Glutamatergic neuron (in vitro differentiated cells): Measurements from ENCODE around the gene ENTPD8. TPM values are rescaled to one million over a fixed set of nuclear protein-coding genes. Genes with fewer than 3 reads are reported as not detected.

Experiments
- DNase-seq: peaks from one replicate; pipeline ENCODE4 v3.0.0; 2022
- H3K27ac Mint-ChIP-seq: one replicate; pipeline ENCODE4 v1.8.0; 2020; ENCODE audit warnings: mild to moderate bottlenecking, mixed read lengths, inconsistent platforms; ENCODE audit not compliant: unreplicated experiment
- H3K27me3 Mint-ChIP-seq: one replicate; pipeline ENCODE4 v1.8.0; 2020; ENCODE audit warnings: mild to moderate bottlenecking, moderate library complexity, mixed read lengths, inconsistent platforms; ENCODE audit not compliant: unreplicated experiment
- H3K36me3 Mint-ChIP-seq: one replicate; pipeline ENCODE4 v1.8.0; 2020; ENCODE audit warnings: mild to moderate bottlenecking, mixed read lengths, inconsistent platforms; ENCODE audit not compliant: unreplicated experiment
- H3K4me1 Mint-ChIP-seq: one replicate; pipeline ENCODE4 v1.8.0; 2020; ENCODE audit warnings: mild to moderate bottlenecking, low read depth, mixed read lengths, inconsistent platforms; ENCODE audit not compliant: unreplicated experiment
- H3K4me3 Mint-ChIP-seq: one replicate; pipeline ENCODE4 v1.8.0; 2020; ENCODE audit warnings: mild to moderate bottlenecking, mixed read lengths, inconsistent platforms; ENCODE audit not compliant: unreplicated experiment
- H3K9me3 Mint-ChIP-seq: one replicate; pipeline ENCODE4 v1.8.0; 2020; ENCODE audit warnings: mild to moderate bottlenecking, moderate library complexity, mixed read lengths, inconsistent platforms; ENCODE audit not compliant: unreplicated experiment
- CTCF ChIP-seq: fragments of 200-600 bp; sonication (generic); IDR thresholded peaks from one replicate; pipeline ENCODE4 v1.5.0; 2021; ENCODE audit not compliant: partially characterized antibody, unreplicated experiment
- total RNA-seq: library from RNA; stranded (reverse); fragmentation: NEBNext Ultra II Directional; extraction: Animal tissue kit (Norgen Biotek cat#: 25700); gene quantifications from one replicate; pipeline ENCODE4 v1.2.1, GENCODE V29; 2021; ENCODE audit not compliant: unreplicated experiment

The ENTPD8 gene
- total RNA-seq, 1 donor from 2014 or later = 1.0 TPM

DNA sequence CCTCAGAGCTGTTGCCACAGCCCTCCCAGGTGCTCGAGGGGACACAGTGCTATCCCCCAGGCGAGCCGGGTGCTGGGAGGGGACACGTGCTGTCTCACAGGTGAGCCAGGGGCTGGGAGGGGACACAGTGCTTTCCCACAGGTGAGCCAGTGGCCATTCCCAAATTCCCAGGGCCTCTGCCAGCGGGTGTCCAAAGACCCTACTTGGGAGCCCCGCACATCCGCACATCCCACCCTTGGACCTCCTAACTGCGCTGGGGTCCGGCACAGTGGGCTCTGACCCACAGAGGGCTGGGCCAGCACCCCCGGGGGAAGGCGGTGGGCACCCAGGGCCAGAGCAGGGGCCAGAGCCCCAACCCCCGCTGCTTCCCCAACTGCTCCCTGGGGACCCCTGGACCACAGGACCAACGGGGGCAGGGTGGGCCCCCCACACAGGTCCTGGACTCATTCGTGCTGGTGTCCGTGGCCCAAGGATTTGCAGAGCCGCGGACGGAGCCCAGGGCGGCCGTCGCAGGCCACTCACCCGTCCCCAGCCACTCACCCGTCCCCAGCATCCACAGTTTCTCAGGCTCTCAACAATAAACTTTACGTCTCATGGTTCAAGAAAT is 36.1 kb downstream of the ENTPD8 start:
- H3K4me1 Mint-ChIP-seq = no peaks in the 10 kb centered on the region
- H3K36me3 Mint-ChIP-seq = peaks cover 15% of the 10 kb centered on the region
- no peak overlapping the region for H3K4me3 Mint-ChIP-seq
- H3K9me3 Mint-ChIP-seq = peaks cover 13% of the 10 kb centered on the region
- no peak for TF ChIP-seq CTCF
- no peak for DNase-seq
- H3K27me3 Mint-ChIP-seq = peaks cover 7% of the 10 kb centered on the region
- no peak overlapping the region for H3K27ac Mint-ChIP-seq

GRCh38 chr9:137403269-137403668 is 37.9 kb downstream of the ENTPD8 start:
- peaks cover 23% of the 10 kb centered on the region for H3K36me3 Mint-ChIP-seq
- no peaks in the 10 kb centered on the region for H3K4me1 Mint-ChIP-seq
- DNase-seq = no peak
- peaks cover 10% of the 10 kb centered on the region for H3K27me3 Mint-ChIP-seq
- H3K4me3 Mint-ChIP-seq = no peak overlapping the region
- no peak for TF ChIP-seq CTCF
- H3K27ac Mint-ChIP-seq = no peak overlapping the region
- H3K9me3 Mint-ChIP-seq = peaks cover 17% of the 10 kb centered on the region

- no peak overlapping the region for H3K4me3 Mint-ChIP-seq
Measured at GRCh38 chr9:137402746-137403145, 38.4 kb downstream of the ENTPD8 start.

GRCh38 chr9:137398561-137399468 is 42.3 kb downstream of the ENTPD8 start:
- Mint-ChIP-seq H3K27ac (no peak overlapping the region), H3K4me1 (peaks cover 2% of the 10 kb centered on the region), H3K9me3 (peaks cover 20% of the 10 kb centered on the region), H3K36me3 (peaks cover 34% of the 10 kb centered on the region), H3K27me3 (peaks cover 8% of the 10 kb centered on the region), H3K4me3 (peak overlapping the region; percentile 4)
- no peak for DNase-seq
- no peak for TF ChIP-seq CTCF

More at GRCh38 chr9:137402746-137403145, 38.4 kb downstream of the ENTPD8 start:
- H3K36me3 Mint-ChIP-seq = peaks cover 27% of the 10 kb centered on the region
- H3K9me3 Mint-ChIP-seq = peaks cover 19% of the 10 kb centered on the region
- H3K4me1 Mint-ChIP-seq = no peaks in the 10 kb centered on the region
- DNase-seq = no peak
- TF ChIP-seq CTCF = no peak
- H3K27ac Mint-ChIP-seq = no peak overlapping the region
- peaks cover 10% of the 10 kb centered on the region for H3K27me3 Mint-ChIP-seq
